GM18508 (cell line): ENCODE results near the gene NAT16.
A peak's percentile ranks its signal among the peaks of the same experiment; 100 is the strongest.
"Not testable (repeated sequence)": the region's sequence is repeated elsewhere in the genome, so short reads cannot be mapped to it uniquely, and the experiment has no call there.

Experiments
- ATAC-seq: cut with Tn5 transposase; IDR thresholded peaks from one replicate; pipeline ENCODE4 v1.9.1; 2021; ENCODE audit warnings: moderate number of reproducible peaks; ENCODE audit not compliant: insufficient read depth, unreplicated experiment

NAT16 gene

DNA sequence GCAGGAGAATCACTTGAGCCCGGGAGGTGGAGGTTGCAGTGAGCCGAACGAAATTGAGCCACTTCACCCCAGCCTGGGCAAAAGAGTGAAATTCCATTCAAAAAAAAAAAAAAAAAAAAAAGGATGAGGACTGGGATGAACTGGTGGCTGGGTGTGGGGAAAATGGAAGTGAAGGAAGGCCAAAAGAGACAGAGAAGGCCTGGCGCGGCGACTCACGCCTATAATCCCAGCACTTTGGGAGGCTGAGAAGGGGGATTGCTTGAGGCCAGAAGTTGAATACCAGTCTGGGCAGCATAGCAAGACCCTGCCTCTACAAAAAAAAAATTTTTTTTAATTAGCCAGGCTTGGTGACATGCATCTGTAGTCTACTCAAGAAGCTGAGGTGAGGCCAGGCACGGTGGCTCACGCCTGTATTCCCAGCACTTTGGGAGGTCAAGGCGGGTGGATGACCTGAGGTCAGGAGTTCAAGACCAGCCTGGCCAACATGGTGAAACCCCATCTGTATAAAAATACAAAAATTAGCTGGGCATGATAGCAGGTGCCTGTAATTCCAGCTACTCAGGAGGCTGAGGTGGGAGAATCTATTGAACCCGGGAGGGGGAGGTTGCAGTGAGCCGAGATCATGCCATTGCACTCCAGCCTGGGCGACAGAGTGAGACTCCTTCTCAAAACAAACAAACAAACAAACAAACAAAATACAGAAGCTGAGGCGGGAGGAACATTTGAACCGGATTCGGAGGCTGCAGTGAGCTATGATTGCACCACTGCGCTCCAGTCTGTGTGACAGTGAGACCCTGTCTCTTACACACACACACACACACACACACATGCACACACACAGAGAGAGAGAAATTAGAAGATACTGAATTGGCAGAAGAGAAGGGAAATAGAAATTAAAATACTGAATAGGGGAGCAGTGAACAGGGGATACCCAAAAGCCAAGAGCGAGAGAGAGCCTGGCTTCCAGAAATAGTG is 47.2 kb downstream of the NAT16 start:
- not testable (repeated sequence) for ATAC-seq

GRCh38 chr7:101129603-101130117 is 50.4 kb downstream of the NAT16 start:
- no peak for ATAC-seq

DNA sequence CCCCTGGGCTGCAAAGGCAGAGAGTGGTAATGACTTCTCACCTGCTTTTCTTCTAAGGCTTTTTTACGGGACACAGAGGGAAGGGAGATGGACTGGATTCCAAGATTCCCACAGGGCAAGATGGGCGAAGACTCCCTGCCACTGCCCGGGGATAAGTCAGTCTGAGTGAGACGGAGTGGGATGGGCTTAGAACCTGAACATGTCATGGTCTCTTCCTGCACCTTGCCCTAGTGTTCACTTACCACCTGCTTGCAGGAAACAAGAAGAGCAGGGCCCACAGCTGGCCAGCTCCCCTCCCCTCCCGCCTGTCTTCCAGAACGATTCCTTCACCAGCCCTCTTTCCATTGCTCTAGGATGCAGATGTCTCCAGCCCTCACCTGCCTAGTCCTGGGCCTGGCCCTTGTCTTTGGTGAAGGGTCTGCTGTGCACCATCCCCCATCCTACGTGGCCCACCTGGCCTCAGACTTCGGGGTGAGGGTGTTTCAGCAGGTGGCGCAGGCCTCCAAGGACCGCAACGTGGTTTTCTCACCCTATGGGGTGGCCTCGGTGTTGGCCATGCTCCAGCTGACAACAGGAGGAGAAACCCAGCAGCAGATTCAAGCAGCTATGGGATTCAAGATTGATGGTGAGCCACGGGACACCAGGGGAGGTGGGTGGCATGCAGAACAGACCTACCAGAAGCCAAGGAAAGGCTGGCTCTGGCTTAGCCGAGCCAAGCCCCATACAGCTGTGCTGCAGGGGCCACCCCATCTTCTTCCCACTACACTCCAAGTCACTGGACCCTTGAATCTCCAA is 51.9 kb downstream of the NAT16 start:
- ATAC-seq, result no peak

DNA sequence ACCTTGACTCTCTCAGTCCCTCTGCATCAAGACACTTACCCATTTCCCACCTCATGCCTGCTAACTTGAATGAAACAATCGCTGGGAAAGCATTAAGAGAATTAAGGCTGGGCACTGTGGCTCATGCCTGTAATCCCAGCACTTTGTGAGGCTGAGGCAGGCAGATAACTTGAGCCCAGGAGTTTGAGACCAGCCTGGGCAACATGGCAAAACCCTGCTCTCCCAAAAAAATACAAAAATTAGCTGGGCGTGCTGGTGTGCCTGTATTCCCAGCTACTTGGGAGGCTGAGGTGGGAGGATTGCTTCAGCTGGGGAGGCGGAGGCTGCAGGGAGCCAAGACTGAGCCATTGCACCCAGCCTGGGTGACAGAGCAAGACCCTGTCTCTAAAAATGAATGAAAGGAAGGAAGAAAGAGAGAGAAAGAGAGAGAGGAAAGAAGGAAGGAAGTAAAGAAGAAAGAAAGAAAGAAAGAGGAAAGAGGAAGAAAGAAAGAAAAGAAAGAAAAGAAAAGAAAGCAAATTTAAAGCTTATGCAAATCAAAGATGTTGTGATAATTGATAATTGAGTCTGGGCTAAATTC is 52.5 kb downstream of the NAT16 start:
- no peak for ATAC-seq

GRCh38 chr7:101126651-101127459 is 53.2 kb downstream of the NAT16 start, which contains the start of gene SERPINE1:
Gene SERPINE1, plus strand, starts transcription at chr7:101127104. Its CDS starts 1,290 bp downstream, at chr7:101128394.
- ATAC-seq, result peak; percentile 35

DNA sequence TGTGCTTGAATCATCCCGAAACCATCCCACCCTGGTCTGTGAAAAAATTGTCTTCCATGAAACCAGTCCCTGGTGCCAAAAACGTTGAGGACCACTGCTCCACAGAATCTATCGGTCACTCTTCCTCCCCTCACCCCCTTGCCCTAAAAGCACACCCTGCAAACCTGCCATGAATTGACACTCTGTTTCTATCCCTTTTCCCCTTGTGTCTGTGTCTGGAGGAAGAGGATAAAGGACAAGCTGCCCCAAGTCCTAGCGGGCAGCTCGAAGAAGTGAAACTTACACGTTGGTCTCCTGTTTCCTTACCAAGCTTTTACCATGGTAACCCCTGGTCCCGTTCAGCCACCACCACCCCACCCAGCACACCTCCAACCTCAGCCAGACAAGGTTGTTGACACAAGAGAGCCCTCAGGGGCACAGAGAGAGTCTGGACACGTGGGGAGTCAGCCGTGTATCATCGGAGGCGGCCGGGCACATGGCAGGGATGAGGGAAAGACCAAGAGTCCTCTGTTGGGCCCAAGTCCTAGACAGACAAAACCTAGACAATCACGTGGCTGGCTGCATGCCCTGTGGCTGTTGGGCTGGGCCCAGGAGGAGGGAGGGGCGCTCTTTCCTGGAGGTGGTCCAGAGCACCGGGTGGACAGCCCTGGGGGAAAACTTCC is 54.0 kb downstream of the NAT16 start:
- peak; percentile 55 for ATAC-seq

GRCh38 chr7:101124376-101125056 is 55.6 kb downstream of the NAT16 start:
- ATAC-seq, result no peak

- ATAC-seq, result no peak
These were observed 56.4 kb downstream of the NAT16 start for GRCh38 chr7:101123703-101124068.

GRCh38 chr7:101122933-101123702 is 57.0 kb downstream of the NAT16 start:
- ATAC-seq, result no peak

DNA sequence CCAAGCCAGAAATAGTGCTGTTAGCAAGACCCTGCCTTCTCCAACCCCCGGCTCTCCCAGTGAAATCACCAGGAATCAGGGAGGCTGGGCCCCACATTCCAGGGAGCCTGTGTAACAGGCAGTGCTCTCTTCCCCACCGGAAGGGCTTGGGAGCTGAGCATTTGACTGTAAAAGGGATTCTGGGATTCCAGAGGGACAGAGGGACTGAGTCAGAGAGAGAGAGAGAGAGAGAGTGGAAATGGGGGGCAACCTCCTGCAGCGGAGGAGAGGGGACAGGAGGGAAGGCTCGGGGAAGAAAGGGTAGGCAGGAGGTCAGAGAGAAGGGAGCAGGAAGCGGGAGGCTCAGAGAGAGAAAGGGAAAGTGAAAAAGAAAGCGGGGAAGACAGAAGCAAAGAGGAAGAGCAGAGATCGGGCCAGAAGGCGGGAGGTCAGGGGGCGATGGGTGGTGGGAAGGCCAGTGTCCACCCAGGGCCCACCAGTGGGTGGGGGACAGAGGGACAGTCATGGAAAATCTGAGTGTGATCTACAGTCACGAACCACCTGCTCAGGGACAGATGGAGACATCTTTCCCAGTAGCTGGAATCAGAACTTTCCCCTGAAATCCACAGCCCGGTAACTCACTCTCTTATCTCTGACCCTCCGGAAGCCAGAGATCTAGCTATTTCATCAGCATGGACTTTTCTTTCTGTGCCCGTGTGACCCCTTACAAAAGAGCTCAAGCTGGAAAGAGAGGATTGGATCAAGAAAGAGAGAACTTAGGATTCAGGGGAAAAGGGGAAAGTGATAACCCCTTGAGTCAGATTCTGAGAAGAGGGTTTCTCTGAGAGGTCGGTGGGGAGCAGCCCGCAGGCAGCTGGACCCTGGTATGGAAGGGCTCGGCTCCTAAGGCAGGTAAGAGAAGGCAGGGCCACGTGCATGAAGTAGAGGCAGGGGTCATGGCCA is 57.8 kb downstream of the NAT16 start:
- no peak for ATAC-seq

DNA sequence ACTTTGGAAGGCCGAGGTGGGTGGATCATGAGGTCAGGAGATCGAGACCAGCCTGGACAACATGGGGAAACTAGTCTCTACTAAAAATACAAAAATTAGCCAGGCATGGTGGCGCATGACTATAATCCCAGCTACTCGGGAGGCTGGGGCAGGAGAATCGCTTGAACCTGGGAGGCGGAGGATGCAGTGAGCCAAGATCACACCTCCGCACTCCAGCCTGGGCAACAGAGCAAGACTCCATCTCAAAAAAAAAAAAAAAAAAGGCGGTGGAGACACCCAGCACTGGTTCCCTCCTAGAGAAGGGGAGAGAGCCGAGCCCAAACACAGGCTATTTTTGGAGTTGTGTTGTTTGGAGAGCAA is 58.5 kb downstream of the NAT16 start:
- ATAC-seq, result not testable (repeated sequence)
